ENCODE results near the gene TMEM62. TPM values are rescaled to one million over a fixed set of nuclear protein-coding genes. Genes with fewer than 3 reads are reported as not detected.

TMEM62 gene
- total and polyA plus RNA-seq, 2 of the 8 experiments (the other 6 are each of a cell fraction or from before 2014, with no cell fraction given): 2.0 to 4.0 TPM

GRCh38 chr15:43204016-43204901 lies 70.9 kb downstream of the TMEM62 start:
- H3K79me1 ChIP-seq (ENCODE audit: low read depth, low read length): no peaks in the 10 kb centered on the region
- H2AFZ ChIP-seq (ENCODE audit: low read length): peak overlapping the region; percentile 93
- no peak overlapping the region for H3K4me2 ChIP-seq (ENCODE audit: insufficient read depth in 1 of 2, low read depth in 2 of 2, low read length in 2 of 2)
- H3K27ac ChIP-seq (ENCODE audit: low read depth, low read length): no peak overlapping the region
- H2BK12ac ChIP-seq (ENCODE audit: low read depth, low read length): peak overlapping the region; percentile 28; the same call in 1 of the 2 replicates
- no peaks in the 10 kb centered on the region for H3K9me3 ChIP-seq (ENCODE audit: insufficient read depth in 2 of 2, low read depth in 1 of 2, low read length in 1 of 2)
- no peak overlapping the region for H2BK20ac ChIP-seq (ENCODE audit: low read length)
- POLR2A ChIA-PET (ENCODE audit: partially characterized antibody): interaction anchor here (0.5 to 1.2 kb wide), 2 partner anchors 15 to 289 kb away, joined by 3 read pairs; no protein-coding TSS in a partner anchor
- H3K4me1 ChIP-seq (replicated peaks in 1 of 4; ENCODE audit: control insufficient read depth in 3 of 4, insufficient read depth in 4 of 4, low read length in 3 of 4): peaks cover 0 to 3% (median 0%) of the 10 kb centered on the region in 4 experiments; a peak in 1 of 7 replicates
- H2BK120ac ChIP-seq (replicated peaks; ENCODE audit: low read depth, low read length): no peak overlapping the region
- no peak overlapping the region for H4K8ac ChIP-seq (ENCODE audit: extremely low read depth, insufficient read depth, low read length)
- TF ChIP-seq RAD21 (IDR thresholded peaks at IDR 0.05 in 1 of 2, conservative IDR thresholded peaks at IDR 0.05 in 1 of 2; ENCODE audit: low read depth in 2 of 2, low read length in 2 of 2) (peak; percentile 40 to 62; a peak in 3 of 4 replicates), YY1 (IDR thresholded peaks at IDR 0.05; ENCODE audit: low read depth, low read length) (no peak), CREB1 (IDR thresholded peaks at IDR 0.05) (peak; percentile 32; the same call in 1 of the 2 replicates), TAF1 (IDR thresholded peaks at IDR 0.05; ENCODE audit: low read depth, low read length) (0 out of 2 replicates have a peak, but pooled peaks have one; percentile 18), JUND (IDR thresholded peaks at IDR 0.05; ENCODE audit: low read length) (0 out of 2 replicates have a peak, but pooled peaks have one; percentile 24), CTCF (IDR thresholded peaks at IDR 0.05; ENCODE audit: control extremely low read depth in 1 of 3, insufficient read depth in 1 of 3, low read depth in 1 of 3, low read length in 3 of 3) (peak; percentile 75 to 84 (median 77)), EP300 (IDR thresholded peaks at IDR 0.05; ENCODE audit: borderline replicate concordance in 1 of 2, low read depth in 2 of 2, low read length in 2 of 2) (no peak)
- no peak overlapping the region for H3K56ac ChIP-seq (replicated peaks; ENCODE audit: insufficient read length, low read depth, low read length)
- H3K4me3 ChIP-seq (ENCODE audit: extremely low read depth in 1 of 4, insufficient read depth in 2 of 4, low read depth in 3 of 4, low read length in 4 of 4): no peak overlapping the region
- H3K27me3 ChIP-seq (replicated peaks in 1 of 4; ENCODE audit: control insufficient read depth in 3 of 4, extremely low read depth in 1 of 4, insufficient read depth in 3 of 4, low read length in 3 of 4): no peaks in the 10 kb centered on the region
- CTCF ChIA-PET (ENCODE audit: partially characterized antibody): interaction anchor here (0.8 to 4.4 kb wide), 30 partner anchors 9 to 500 kb away, joined by 3 to 58 read pairs (median 5); partner anchors contain the start of gene CCNDBP1
- FAIRE-seq (peak; percentile 90), DNase-seq (ENCODE audit: low read depth in 1 of 2, low spot score in 2 of 2) (peak; percentile 44 to 67)
- H3K23ac ChIP-seq (ENCODE audit: insufficient read length): no peak overlapping the region
- no peak overlapping the region for H2AK5ac ChIP-seq (ENCODE audit: low read depth, low read length)
- H3K23me2 ChIP-seq (ENCODE audit: low read depth, low read length): no peaks in the 10 kb centered on the region
- H4K20me1 ChIP-seq (replicated peaks in 1 of 2; ENCODE audit: control insufficient read depth in 1 of 2, insufficient read depth in 2 of 2, low read length in 2 of 2): no peaks in the 10 kb centered on the region
- H3K36me3 ChIP-seq (ENCODE audit: control insufficient read depth in 2 of 4, insufficient read depth in 4 of 4, low read length in 3 of 4): no peaks in the 10 kb centered on the region
- H2BK15ac ChIP-seq (ENCODE audit: low read length): no peak overlapping the region
- WGBS, 2 experiments (ENCODE audit: extremely low coverage in 1 of 2, insufficient coverage in 1 of 2, insufficient read length in 1 of 2, insufficient replicate concordance in 2 of 2, low coverage in 1 of 2, low lambda C conversion rate in 2 of 2, missing lambda C conversion rate in 1 of 2): 49% methylated on average over 8 of the region's 8 CpGs; no CpG with 5 or more reads in 1 of the 2 experiments
- no peak overlapping the region for H3K4ac ChIP-seq (replicated peaks; ENCODE audit: insufficient read length, low read depth, low read length)
- H3K18ac ChIP-seq (ENCODE audit: extremely low read depth, low read length): no peak overlapping the region
- H4K91ac ChIP-seq (replicated peaks; ENCODE audit: insufficient read length, low read length): no peak overlapping the region
- H4K5ac ChIP-seq (ENCODE audit: insufficient read length, low read depth, low read length): no peak overlapping the region
- H3K79me2 ChIP-seq (ENCODE audit: control insufficient read depth in 1 of 2, insufficient read depth in 2 of 2, low read length in 2 of 2): no peaks in the 10 kb centered on the region
- no peak overlapping the region for H2BK5ac ChIP-seq (ENCODE audit: low read depth, low read length)
- H3K14ac ChIP-seq (ENCODE audit: insufficient read length): no peak overlapping the region
- H3K9ac ChIP-seq (replicated peaks in 1 of 4; ENCODE audit: extremely low read depth in 1 of 4, low read depth in 3 of 4, low read length in 3 of 4): no peak overlapping the region
